SU-DHL-6 (cell line): ENCODE data around the gene RNF141.

Source experiments
- EZH2phosphoT487 ChIP-seq: fragments of 200-600 bp; sonication (generic), shearing (Covaris generic); conservative IDR thresholded peaks from 2 replicates; pipeline ENCODE4 v1.6.1; 2018; ENCODE audit warnings: mild to moderate bottlenecking, antibody characterized with exemption, low read length, moderate library complexity, mixed read lengths
- TF ChIP-seq, protein P1 (sequence below): fragments of 200-600 bp; sonication (generic); IDR thresholded peaks from one replicate; pipeline ENCODE4 v1.5.1; 2017; ENCODE audit warnings: antibody characterized with exemption, mild to moderate bottlenecking, low read length, moderate library complexity; ENCODE audit not compliant: insufficient read depth, poor library complexity, severe bottlenecking

DNA sequence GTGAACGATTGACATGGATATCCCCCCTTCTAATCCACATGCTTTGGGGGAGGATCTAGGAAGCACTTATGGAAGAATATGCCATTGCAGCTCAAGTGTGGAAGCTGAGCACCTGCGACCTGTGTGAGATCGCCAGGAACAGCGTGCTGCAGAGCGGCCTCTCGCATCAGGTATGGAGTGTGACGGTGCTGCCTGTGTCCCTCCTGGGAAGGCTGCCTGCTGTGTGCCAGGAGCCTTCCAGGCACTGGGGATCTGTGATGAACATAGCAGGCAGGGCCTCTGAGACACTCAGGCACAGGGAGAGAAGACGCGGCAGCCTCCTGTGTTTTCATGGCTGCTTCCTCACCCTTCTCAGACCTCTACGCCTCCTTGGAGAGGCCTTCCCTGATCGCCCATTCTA lies 36.5 kb downstream of the RNF141 start:
- TF ChIP-seq, protein P1, sequence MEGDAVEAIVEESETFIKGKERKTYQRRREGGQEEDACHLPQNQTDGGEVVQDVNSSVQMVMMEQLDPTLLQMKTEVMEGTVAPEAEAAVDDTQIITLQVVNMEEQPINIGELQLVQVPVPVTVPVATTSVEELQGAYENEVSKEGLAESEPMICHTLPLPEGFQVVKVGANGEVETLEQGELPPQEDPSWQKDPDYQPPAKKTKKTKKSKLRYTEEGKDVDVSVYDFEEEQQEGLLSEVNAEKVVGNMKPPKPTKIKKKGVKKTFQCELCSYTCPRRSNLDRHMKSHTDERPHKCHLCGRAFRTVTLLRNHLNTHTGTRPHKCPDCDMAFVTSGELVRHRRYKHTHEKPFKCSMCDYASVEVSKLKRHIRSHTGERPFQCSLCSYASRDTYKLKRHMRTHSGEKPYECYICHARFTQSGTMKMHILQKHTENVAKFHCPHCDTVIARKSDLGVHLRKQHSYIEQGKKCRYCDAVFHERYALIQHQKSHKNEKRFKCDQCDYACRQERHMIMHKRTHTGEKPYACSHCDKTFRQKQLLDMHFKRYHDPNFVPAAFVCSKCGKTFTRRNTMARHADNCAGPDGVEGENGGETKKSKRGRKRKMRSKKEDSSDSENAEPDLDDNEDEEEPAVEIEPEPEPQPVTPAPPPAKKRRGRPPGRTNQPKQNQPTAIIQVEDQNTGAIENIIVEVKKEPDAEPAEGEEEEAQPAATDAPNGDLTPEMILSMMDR: no peak
- TF ChIP-seq EZH2phosphoT487: no peak
